Germinal center (tissue), 1 donor: ENCODE results near the gene RPL3.
A peak's percentile ranks its signal among the peaks of the same experiment; 100 is the strongest.

ENCODE experiments used
- DNase-seq: peaks from one replicate; pipeline ENCODE4 v3.0.0; 2012; ENCODE audit warnings: mixed read lengths, low spot score

The RPL3 gene

GRCh38 chr22:39317084-39317774 is 2.2 kb downstream of the RPL3 start:
- DNase-seq = peak; percentile 53

GRCh38 chr22:39316440-39317083 is 2.9 kb downstream of the RPL3 start:
- DNase-seq = peak; percentile 70

- no peak for DNase-seq
These were observed 4.0 kb downstream of the RPL3 start for GRCh38 chr22:39315389-39315788.

- DNase-seq = no peak
These were observed 5.0 kb downstream of the RPL3 start for GRCh38 chr22:39314251-39314971.

GRCh38 chr22:39313258-39314001 is 6.0 kb downstream of the RPL3 start:
- DNase-seq = no peak

- no peak for DNase-seq
These were observed 7.0 kb downstream of the RPL3 start for GRCh38 chr22:39312410-39312809.

GRCh38 chr22:39311592-39312400 is 7.6 kb downstream of the RPL3 start:
- DNase-seq = no peak

GRCh38 chr22:39309881-39310714 is 9.3 kb downstream of the RPL3 start:
- no peak for DNase-seq

- no peak for DNase-seq
These were observed 10.0 kb downstream of the RPL3 start for GRCh38 chr22:39309364-39309861.

- no peak for DNase-seq
These were observed 10.6 kb downstream of the RPL3 start for GRCh38 chr22:39308614-39309363.

GRCh38 chr22:39306456-39307361 is 12.7 kb downstream of the RPL3 start:
- peak; percentile 28 for DNase-seq

- DNase-seq = no peak
These were observed 15.3 kb downstream of the RPL3 start for GRCh38 chr22:39303892-39304671.

- no peak for DNase-seq
These were observed 16.1 kb downstream of the RPL3 start for GRCh38 chr22:39303358-39303757.

- DNase-seq = no peak
These were observed 16.9 kb downstream of the RPL3 start for GRCh38 chr22:39302431-39302960.

GRCh38 chr22:39301926-39302325 is 17.5 kb downstream of the RPL3 start:
- DNase-seq = no peak

GRCh38 chr22:39301108-39301507 is 18.3 kb downstream of the RPL3 start:
- no peak for DNase-seq

- DNase-seq = no peak
These were observed 19.1 kb downstream of the RPL3 start for GRCh38 chr22:39300186-39300830.
